Measurements from ENCODE around the gene RNGTT. TPM values are rescaled to one million over a fixed set of nuclear protein-coding genes. Genes with fewer than 3 reads are reported as not detected.

The RNGTT gene
- total RNA-seq, 2 donors from 2014 or later, result 13.5 to 20.5 TPM

DNA sequence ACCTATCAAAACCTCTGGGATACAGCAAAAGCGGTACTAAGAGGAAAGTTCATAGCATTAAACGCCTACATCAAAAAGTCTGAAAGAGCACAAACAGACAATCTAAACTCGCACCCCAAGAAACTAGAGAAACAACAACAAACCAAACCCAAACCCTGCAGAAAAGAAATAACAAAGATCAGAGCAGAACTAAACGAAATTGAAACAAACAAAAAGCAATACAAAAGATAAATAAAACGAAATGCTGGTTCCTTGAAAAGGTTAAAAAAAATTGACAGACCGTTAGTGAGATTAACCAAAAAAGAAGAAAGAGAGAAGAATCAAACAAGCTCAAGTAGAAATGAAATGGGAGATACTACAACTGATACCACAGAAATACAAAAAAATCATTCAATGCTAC, 302.3 kb downstream of the RNGTT start:
- ATAC-seq (ENCODE audit: insufficient number of reproducible peaks, low FRiP score, low read depth) (no peak), DNase-seq (ENCODE audit: low spot score) (no peak)
- Histone ChIP-seq H3K4me3 (no peak overlapping the region), H3K27me3 (replicated peaks; ENCODE audit: insufficient read depth) (no peaks in the 10 kb centered on the region), H3K9me3 (peaks cover 6% of the 10 kb centered on the region), H3K27ac (no peak overlapping the region), H3K4me1 (ENCODE audit: control insufficient read depth in 1 of 2, low read depth in 2 of 2) (no peaks in the 10 kb centered on the region), H3K36me3 (no peaks in the 10 kb centered on the region)
- TF ChIP-seq, protein P1, sequence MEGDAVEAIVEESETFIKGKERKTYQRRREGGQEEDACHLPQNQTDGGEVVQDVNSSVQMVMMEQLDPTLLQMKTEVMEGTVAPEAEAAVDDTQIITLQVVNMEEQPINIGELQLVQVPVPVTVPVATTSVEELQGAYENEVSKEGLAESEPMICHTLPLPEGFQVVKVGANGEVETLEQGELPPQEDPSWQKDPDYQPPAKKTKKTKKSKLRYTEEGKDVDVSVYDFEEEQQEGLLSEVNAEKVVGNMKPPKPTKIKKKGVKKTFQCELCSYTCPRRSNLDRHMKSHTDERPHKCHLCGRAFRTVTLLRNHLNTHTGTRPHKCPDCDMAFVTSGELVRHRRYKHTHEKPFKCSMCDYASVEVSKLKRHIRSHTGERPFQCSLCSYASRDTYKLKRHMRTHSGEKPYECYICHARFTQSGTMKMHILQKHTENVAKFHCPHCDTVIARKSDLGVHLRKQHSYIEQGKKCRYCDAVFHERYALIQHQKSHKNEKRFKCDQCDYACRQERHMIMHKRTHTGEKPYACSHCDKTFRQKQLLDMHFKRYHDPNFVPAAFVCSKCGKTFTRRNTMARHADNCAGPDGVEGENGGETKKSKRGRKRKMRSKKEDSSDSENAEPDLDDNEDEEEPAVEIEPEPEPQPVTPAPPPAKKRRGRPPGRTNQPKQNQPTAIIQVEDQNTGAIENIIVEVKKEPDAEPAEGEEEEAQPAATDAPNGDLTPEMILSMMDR (IDR thresholded peaks at IDR 0.05), result no peak

DNA sequence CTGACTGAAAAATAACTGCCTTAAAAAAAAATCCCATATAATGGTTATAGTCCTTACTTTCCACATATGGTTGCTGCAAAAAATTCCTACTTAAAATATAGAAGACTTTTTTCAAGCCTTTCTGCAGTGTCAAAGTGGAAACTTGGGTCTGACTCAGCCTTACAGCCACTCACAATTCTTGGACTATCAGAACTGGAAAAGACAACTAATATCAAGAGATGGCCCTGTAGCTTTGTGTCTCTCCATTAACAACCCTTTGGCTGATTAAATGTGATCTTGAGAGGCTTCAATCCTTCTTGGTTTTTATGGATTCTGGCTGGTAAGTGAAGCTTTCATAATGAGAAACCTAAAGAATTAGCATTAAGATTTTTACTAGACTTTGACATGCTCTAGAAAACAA, 307.8 kb downstream of the RNGTT start:
- H3K27ac ChIP-seq, result no peak overlapping the region
- TF ChIP-seq, protein P1 (IDR thresholded peaks at IDR 0.05), result no peak
- DNase-seq (ENCODE audit: low spot score) (no peak), ATAC-seq (ENCODE audit: insufficient number of reproducible peaks, low FRiP score, low read depth) (no peak)
- no peaks in the 10 kb centered on the region for H3K36me3 ChIP-seq
- no peak overlapping the region for H3K4me3 ChIP-seq
- no peaks in the 10 kb centered on the region for H3K4me1 ChIP-seq (ENCODE audit: control insufficient read depth in 1 of 2, low read depth in 2 of 2)
- peaks cover 6% of the 10 kb centered on the region for H3K9me3 ChIP-seq
- no peaks in the 10 kb centered on the region for H3K27me3 ChIP-seq (replicated peaks; ENCODE audit: insufficient read depth)

DNA sequence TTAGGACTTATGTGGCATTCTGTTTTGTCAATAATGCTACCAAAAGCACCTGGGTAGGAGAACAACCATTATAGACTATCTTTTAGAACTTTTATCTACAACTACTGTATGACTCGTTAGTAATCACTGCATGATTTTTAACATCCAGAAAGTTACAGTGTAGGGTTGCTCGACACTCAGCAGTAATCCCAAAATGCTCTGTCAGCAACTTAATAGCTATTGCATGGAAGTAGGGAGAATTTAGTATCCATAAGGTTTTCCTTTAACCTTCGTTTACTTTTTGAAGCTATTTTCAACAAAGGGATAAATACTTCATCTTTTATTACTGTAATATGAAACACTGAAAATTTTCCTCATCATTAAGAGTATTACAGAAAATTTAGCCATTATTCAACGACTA, 309.5 kb downstream of the RNGTT start:
- Histone ChIP-seq H3K36me3 (no peaks in the 10 kb centered on the region), H3K4me3 (no peak overlapping the region), H3K4me1 (ENCODE audit: control insufficient read depth in 1 of 2, low read depth in 2 of 2) (no peaks in the 10 kb centered on the region), H3K27ac (no peak overlapping the region), H3K27me3 (replicated peaks; ENCODE audit: insufficient read depth) (no peaks in the 10 kb centered on the region), H3K9me3 (peaks cover 6% of the 10 kb centered on the region)
- ATAC-seq (ENCODE audit: insufficient number of reproducible peaks, low FRiP score, low read depth), result no peak
- TF ChIP-seq, protein P1 (IDR thresholded peaks at IDR 0.05), result no peak
- no peak for DNase-seq (ENCODE audit: low spot score)

DNA sequence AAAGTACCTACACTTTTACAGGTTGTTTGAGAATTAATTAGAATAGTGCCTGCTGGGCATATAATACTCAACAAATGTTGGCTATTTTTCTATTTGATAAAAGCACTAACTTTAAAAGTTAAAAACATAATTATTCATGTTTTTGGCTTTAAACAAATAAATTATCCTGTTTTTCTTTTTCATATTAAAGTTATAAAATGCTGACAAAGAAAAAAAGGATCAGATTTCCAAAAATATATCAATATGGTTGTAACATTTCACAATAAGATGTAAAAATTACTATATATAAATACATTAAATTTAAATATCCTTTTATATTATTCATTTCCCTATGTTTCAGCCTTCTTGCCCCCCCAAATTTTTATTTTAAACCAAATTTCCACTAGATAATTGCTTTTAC, 312.0 kb downstream of the RNGTT start:
- H3K9me3 ChIP-seq, result no peaks in the 10 kb centered on the region
- H3K4me3 ChIP-seq, result no peak overlapping the region
- H3K4me1 ChIP-seq (ENCODE audit: control insufficient read depth in 1 of 2, low read depth in 2 of 2), result no peaks in the 10 kb centered on the region
- H3K27ac ChIP-seq, result no peak overlapping the region
- no peaks in the 10 kb centered on the region for H3K27me3 ChIP-seq (replicated peaks; ENCODE audit: insufficient read depth)
- TF ChIP-seq, protein P1 (IDR thresholded peaks at IDR 0.05), result no peak
- no peak for ATAC-seq (ENCODE audit: insufficient number of reproducible peaks, low FRiP score, low read depth)
- no peaks in the 10 kb centered on the region for H3K36me3 ChIP-seq
- DNase-seq (ENCODE audit: low spot score), result no peak

DNA sequence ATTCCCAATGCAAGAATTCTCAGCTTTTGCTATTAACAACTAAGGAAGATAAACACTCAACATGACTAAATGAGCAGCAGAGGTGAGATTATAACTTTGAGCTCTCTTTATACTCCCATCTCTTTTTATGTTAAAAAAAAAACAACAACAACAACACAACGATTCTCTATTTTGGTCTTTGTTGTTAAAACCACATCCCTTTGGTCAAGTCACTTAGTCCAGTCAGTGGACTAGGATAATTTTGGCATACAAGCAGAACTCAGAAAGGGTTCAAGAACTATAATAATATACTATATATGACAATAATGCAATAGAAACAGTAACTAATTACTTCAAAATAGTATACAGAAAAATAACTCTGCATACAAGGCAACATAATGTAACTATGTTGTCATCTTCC, 312.4 kb downstream of the RNGTT start:
- H3K36me3 ChIP-seq, result no peaks in the 10 kb centered on the region
- no peaks in the 10 kb centered on the region for H3K4me1 ChIP-seq (ENCODE audit: control insufficient read depth in 1 of 2, low read depth in 2 of 2)
- H3K9me3 ChIP-seq, result no peaks in the 10 kb centered on the region
- H3K27ac ChIP-seq, result no peak overlapping the region
- TF ChIP-seq, protein P1 (IDR thresholded peaks at IDR 0.05), result no peak
- no peaks in the 10 kb centered on the region for H3K27me3 ChIP-seq (replicated peaks; ENCODE audit: insufficient read depth)
- no peak overlapping the region for H3K4me3 ChIP-seq
- no peak for ATAC-seq (ENCODE audit: insufficient number of reproducible peaks, low FRiP score, low read depth)
- DNase-seq (ENCODE audit: low spot score), result no peak
